Osteocyte (in vitro differentiated cells): Measurements from ENCODE around the gene BCAS2. TPM values are rescaled to one million over a fixed set of nuclear protein-coding genes. Genes with fewer than 3 reads are reported as not detected.

Experiments
- DNase-seq: peaks from one replicate; pipeline ENCODE4 v3.0.0; 2021; ENCODE audit warnings: mixed read lengths; ENCODE audit not compliant: unreplicated experiment; ENCODE audit errors: extremely low spot score
- H3K27ac Mint-ChIP-seq: one replicate; pipeline ENCODE4 v1.8.0; 2021; ENCODE audit warnings: mild to moderate bottlenecking, mixed read lengths; ENCODE audit not compliant: unreplicated experiment
- H3K27me3 Mint-ChIP-seq: one replicate; pipeline ENCODE4 v1.8.0; 2021; ENCODE audit warnings: mixed read lengths; ENCODE audit not compliant: unreplicated experiment
- H3K36me3 Mint-ChIP-seq: one replicate; pipeline ENCODE4 v1.8.0; 2021; ENCODE audit warnings: mixed read lengths; ENCODE audit not compliant: unreplicated experiment
- H3K4me1 Mint-ChIP-seq: one replicate; pipeline ENCODE4 v1.8.0; 2021; ENCODE audit warnings: mixed read lengths; ENCODE audit not compliant: unreplicated experiment
- H3K4me3 Mint-ChIP-seq: one replicate; pipeline ENCODE4 v1.8.0; 2021; ENCODE audit warnings: mild to moderate bottlenecking, moderate library complexity, mixed read lengths; ENCODE audit not compliant: unreplicated experiment
- H3K9me3 Mint-ChIP-seq: one replicate; pipeline ENCODE4 v1.8.0; 2021; ENCODE audit warnings: mixed read lengths; ENCODE audit not compliant: unreplicated experiment
- CTCF ChIP-seq: fragments of 200-600 bp; sonication (generic); IDR thresholded peaks from 2 replicates; pipeline ENCODE4 v1.5.0; 2021; ENCODE audit warnings: antibody characterized with exemption, mild to moderate bottlenecking, moderate library complexity
- long read RNA-seq: library from polyadenylated mRNA; unstranded; transcript quantifications from one replicate; pipeline ENCODE4 v2.0.0, GENCODE V29; 2021
- total RNA-seq: library from RNA; stranded (reverse); gene quantifications from 2 replicates; pipeline ENCODE4 v1.2.1, GENCODE V29; 2021

BCAS2 gene
- total RNA-seq, result 36.5 and 39.3 TPM in 2 replicates
- long read RNA-seq, transcript BCAS2-202 (6 exons, 891 nt), result minor isoform, 5 of 243 reads
- long read RNA-seq, transcript BCAS2-201 (7 exons, 1,299 nt), result major isoform, 231 of 243 reads
- long read RNA-seq, partial matches to known transcripts, result 2 of 243 reads
- long read RNA-seq, other reads (novel, unspliced or antisense), result 5 of 243 reads

- Mint-ChIP-seq H3K36me3 (peaks cover 14% of the 10 kb centered on the region), H3K4me1 (peaks cover 40% of the 10 kb centered on the region), H3K27ac (peak within 1 kb of the TSS; percentile 96), H3K27me3 (no peaks in the 10 kb centered on the region), H3K9me3 (no peaks in the 10 kb centered on the region), H3K4me3 (peak within 1 kb of the TSS; percentile 94)
- peak; percentile 97 for DNase-seq
- no peak for TF ChIP-seq CTCF
These were observed at the start of gene BCAS2 for GRCh38 chr1:114581335-114582287. BCAS2 (minus strand) TSS chr1:114581615; CDS start chr1:114581591, 24 bp downstream.

- H3K27me3 Mint-ChIP-seq, result peaks cover 18% of the 10 kb centered on the region
- H3K4me3 Mint-ChIP-seq, result no peak overlapping the region
- peak overlapping the region; percentile 40 for H3K27ac Mint-ChIP-seq
- no peaks in the 10 kb centered on the region for H3K9me3 Mint-ChIP-seq
- TF ChIP-seq CTCF, result no peak
- peaks cover 10% of the 10 kb centered on the region for H3K4me1 Mint-ChIP-seq
- no peak for DNase-seq
- peaks cover 7% of the 10 kb centered on the region for H3K36me3 Mint-ChIP-seq
These were observed 45.7 kb upstream of the BCAS2 start for GRCh38 chr1:114627107-114627506.

GRCh38 chr1:114623364-114623763, 41.9 kb upstream of the BCAS2 start:
- Mint-ChIP-seq H3K4me3 (no peak overlapping the region), H3K27ac (no peak overlapping the region), H3K27me3 (peaks cover 32% of the 10 kb centered on the region), H3K36me3 (peaks cover 5% of the 10 kb centered on the region), H3K9me3 (no peaks in the 10 kb centered on the region), H3K4me1 (peaks cover 10% of the 10 kb centered on the region)
- TF ChIP-seq CTCF, result no peak
- no peak for DNase-seq

- H3K27ac Mint-ChIP-seq, result no peak overlapping the region
These were observed 39.0 kb upstream of the BCAS2 start for GRCh38 chr1:114620419-114620818.

More at GRCh38 chr1:114620419-114620818, 39.0 kb upstream of the BCAS2 start:
- Mint-ChIP-seq H3K36me3 (peaks cover 8% of the 10 kb centered on the region), H3K4me1 (no peaks in the 10 kb centered on the region), H3K27me3 (peaks cover 25% of the 10 kb centered on the region), H3K9me3 (no peaks in the 10 kb centered on the region), H3K4me3 (no peak overlapping the region)
- TF ChIP-seq CTCF, result peak; percentile 9
- DNase-seq, result no peak
